Esophagus (tissue), 2 donors: ENCODE data around the gene TIMP1. TPM values are rescaled to one million over a fixed set of nuclear protein-coding genes. Genes with fewer than 3 reads are reported as not detected.

Experiments
- H3K27ac ChIP-seq, 2 donors: one replicate each; pipeline ENCODE4 v1.5.1; 2013; ENCODE audit warnings: low read depth in 2 of 2, mild to moderate bottlenecking in 2 of 2, inconsistent platforms in 1 of 2, low read length in 1 of 2, moderate library complexity in 1 of 2
- H3K27me3 ChIP-seq, 2 donors: one replicate each; pipeline ENCODE4 v1.6.1; 2013; ENCODE audit warnings: low read length in 2 of 2, control low read depth in 1 of 2, mild to moderate bottlenecking in 1 of 2; ENCODE audit not compliant: insufficient read depth in 2 of 2, control insufficient read depth in 1 of 2
- H3K36me3 ChIP-seq, 2 donors: one replicate each; pipeline ENCODE4 v1.6.1; 2013; ENCODE audit warnings: low read length in 1 of 2; ENCODE audit not compliant: control insufficient read depth in 2 of 2, insufficient read depth in 2 of 2
- H3K4me1 ChIP-seq, 2 donors: one replicate each; pipeline ENCODE4 v1.6.1; 2013; ENCODE audit warnings: low read length in 1 of 2; ENCODE audit not compliant: control insufficient read depth in 2 of 2, insufficient read depth in 2 of 2
- H3K4me3 ChIP-seq, 2 donors: one replicate each; pipeline ENCODE4 v1.5.1; 2013; ENCODE audit warnings: low read length in 2 of 2, mild to moderate bottlenecking in 2 of 2, low read depth in 1 of 2, moderate library complexity in 1 of 2
- H3K9me3 ChIP-seq, 2 donors: one replicate each; pipeline ENCODE4 v1.6.1; 2013; ENCODE audit warnings: mild to moderate bottlenecking in 2 of 2, low read depth in 1 of 2, low read length in 1 of 2, moderate library complexity in 1 of 2; ENCODE audit not compliant: control insufficient read depth in 2 of 2, insufficient read depth in 1 of 2
- WGBS, 2 donors: extraction: QIAGEN DNeasy Blood & Tissue Kit; methylation state at CpG; one replicate each; pipeline ENCODE4 v1.1.7; 2013; 5-methylcytosine and 5-hydroxymethylcytosine counted together
- polyA plus RNA-seq, 2 donors: library from polyadenylated mRNA; stranded (reverse); fragments of 200-250 nt; gene quantifications; one replicate each; pipeline ENCODE4 v1.2.3, GENCODE V29; 2013
- donor health status: healthy with polysubstance abuse.
- donor health status: Bipolar disorder and iron deficiency.

TIMP1 gene
- polyA plus RNA-seq, 2 donors = 27.7 to 52.6 TPM

- Histone ChIP-seq H3K4me3 (peak overlapping the region; percentile 44 to 66), H3K9me3 (peaks cover 0 to 2% of the 10 kb centered on the region in 2 donors), H3K27me3 (no peaks in the 10 kb centered on the region), H3K4me1 (no peaks in the 10 kb centered on the region), H3K36me3 (peaks cover 4 to 7% of the 10 kb centered on the region in 2 donors), H3K27ac (peak overlapping the region; percentile 93 to 98)
- WGBS, 2 donors = 3 to 29% methylated on average over 9 of the region's 9 CpGs
These were observed 20.5 kb upstream of the TIMP1 start for GRCh38 chrX:47561659-47562151.

GRCh38 chrX:47562615-47563243 lies 19.5 kb upstream of the TIMP1 start:
- Histone ChIP-seq H3K27me3 (no peaks in the 10 kb centered on the region), H3K36me3 (peaks cover 4 to 14% of the 10 kb centered on the region in 2 donors), H3K4me1 (no peaks in the 10 kb centered on the region), H3K9me3 (peaks cover 0 to 2% of the 10 kb centered on the region in 2 donors), H3K27ac (no peak overlapping the region), H3K4me3 (no peak overlapping the region)
- WGBS, 2 donors = 75% methylated on average over 13 of the region's 13 CpGs

GRCh38 chrX:47563801-47564315 lies 18.4 kb upstream of the TIMP1 start:
- 78 to 83% methylated on average over 8 of the region's 8 CpGs for WGBS, 2 donors

GRCh38 chrX:47564438-47565085 lies 17.7 kb upstream of the TIMP1 start:
- no peaks in the 10 kb centered on the region for H3K4me1 ChIP-seq
- 80 to 82% methylated on average over 12 of the region's 12 CpGs for WGBS, 2 donors

More at GRCh38 chrX:47563801-47564315, 18.4 kb upstream of the TIMP1 start:
- H3K27ac ChIP-seq = no peak overlapping the region
- peaks cover 0 to 2% of the 10 kb centered on the region in 2 donors for H3K9me3 ChIP-seq
- no peak overlapping the region for H3K4me3 ChIP-seq
- no peaks in the 10 kb centered on the region for H3K27me3 ChIP-seq
- H3K36me3 ChIP-seq = peaks cover 4 to 17% of the 10 kb centered on the region in 2 donors
- H3K4me1 ChIP-seq = no peaks in the 10 kb centered on the region

GRCh38 chrX:47566841-47567240 lies 15.4 kb upstream of the TIMP1 start:
- H3K36me3 ChIP-seq = peaks cover 12 to 32% of the 10 kb centered on the region in 2 donors
- no peaks in the 10 kb centered on the region for H3K9me3 ChIP-seq
- 86 to 88% methylated on average over 11 of the region's 11 CpGs for WGBS, 2 donors

More at GRCh38 chrX:47564438-47565085, 17.7 kb upstream of the TIMP1 start:
- no peak overlapping the region for H3K27ac ChIP-seq
- no peaks in the 10 kb centered on the region for H3K27me3 ChIP-seq
- H3K36me3 ChIP-seq = peaks cover 4 to 22% of the 10 kb centered on the region in 2 donors
- H3K9me3 ChIP-seq = peaks cover 0 to 2% of the 10 kb centered on the region in 2 donors
- H3K4me3 ChIP-seq = no peak overlapping the region

GRCh38 chrX:47568656-47569295 lies 13.5 kb upstream of the TIMP1 start:
- Histone ChIP-seq H3K9me3 (no peaks in the 10 kb centered on the region), H3K4me3 (no peak overlapping the region), H3K27me3 (no peaks in the 10 kb centered on the region), H3K4me1 (no peaks in the 10 kb centered on the region), H3K27ac (no peak overlapping the region), H3K36me3 (peaks cover 9 to 27% of the 10 kb centered on the region in 2 donors)
- WGBS, 2 donors = 93 to 96% methylated on average over 13 of the region's 13 CpGs

More at GRCh38 chrX:47566841-47567240, 15.4 kb upstream of the TIMP1 start:
- Histone ChIP-seq H3K4me1 (no peaks in the 10 kb centered on the region), H3K27ac (no peak overlapping the region), H3K27me3 (no peaks in the 10 kb centered on the region), H3K4me3 (no peak overlapping the region)

GRCh38 chrX:47570794-47571193 lies 11.4 kb upstream of the TIMP1 start:
- no peaks in the 10 kb centered on the region for H3K4me1 ChIP-seq
- H3K4me3 ChIP-seq = no peak overlapping the region
- H3K27ac ChIP-seq = no peak overlapping the region
- H3K27me3 ChIP-seq = no peaks in the 10 kb centered on the region
- H3K36me3 ChIP-seq = peaks cover 9 to 27% of the 10 kb centered on the region in 2 donors
- 90 to 95% methylated on average over 8 of the region's 8 CpGs for WGBS, 2 donors
- no peaks in the 10 kb centered on the region for H3K9me3 ChIP-seq

- no peaks in the 10 kb centered on the region for H3K27me3 ChIP-seq
- H3K36me3 ChIP-seq = peaks cover 9 to 27% of the 10 kb centered on the region in 2 donors
- no peak overlapping the region for H3K27ac ChIP-seq
- 91 to 92% methylated on average over 10 to 11 of the region's 11 CpGs for WGBS, 2 donors
- no peaks in the 10 kb centered on the region for H3K9me3 ChIP-seq
- no peak overlapping the region for H3K4me3 ChIP-seq
- no peaks in the 10 kb centered on the region for H3K4me1 ChIP-seq
These were observed 11.0 kb upstream of the TIMP1 start for GRCh38 chrX:47571215-47571614.

GRCh38 chrX:47571896-47572295 lies 10.3 kb upstream of the TIMP1 start:
- Histone ChIP-seq H3K4me1 (no peaks in the 10 kb centered on the region), H3K4me3 (no peak overlapping the region), H3K27ac (no peak overlapping the region), H3K9me3 (no peaks in the 10 kb centered on the region), H3K27me3 (no peaks in the 10 kb centered on the region), H3K36me3 (peaks cover 9 to 23% of the 10 kb centered on the region in 2 donors)
- WGBS, 2 donors = 88 to 94% methylated on average over 13 of the region's 13 CpGs
